GM19395 (cell line): ENCODE measurements around the gene RAB27A.
"Not testable (repeated sequence)": the region's sequence is repeated elsewhere in the genome, so short reads cannot be mapped to it uniquely, and the experiment has no call there.

Experiments used
- ATAC-seq: cut with Tn5 transposase; IDR thresholded peaks from one replicate; pipeline ENCODE4 v1.9.1; 2021; ENCODE audit warnings: mild to moderate bottlenecking, moderate library complexity; ENCODE audit not compliant: unreplicated experiment

The RAB27A gene

GRCh38 chr15:55289746-55290527, at the start of gene RAB27A:
Gene RAB27A, minus strand, starts transcription at chr15:55289813. Its CDS starts 54,879 bp downstream, at chr15:55234934.
- ATAC-seq, result peak; percentile 72

GRCh38 chr15:55337160-55337559, 47.5 kb upstream of the RAB27A start:
- ATAC-seq, result no peak

GRCh38 chr15:55334997-55335396, 45.4 kb upstream of the RAB27A start:
- no peak for ATAC-seq

- ATAC-seq, result no peak
Measured at GRCh38 chr15:55334371-55334770, 44.8 kb upstream of the RAB27A start.

- ATAC-seq, result no peak
Measured at GRCh38 chr15:55327387-55327786, 37.8 kb upstream of the RAB27A start.

GRCh38 chr15:55322467-55322866, 32.9 kb upstream of the RAB27A start:
- ATAC-seq, result no peak

- ATAC-seq, result no peak
Measured at GRCh38 chr15:55320963-55321362, 31.4 kb upstream of the RAB27A start.

- no peak for ATAC-seq
Measured at GRCh38 chr15:55320238-55320550, 30.6 kb upstream of the RAB27A start.

GRCh38 chr15:55319537-55320237, 30.1 kb upstream of the RAB27A start:
- peak; percentile 46 for ATAC-seq

- ATAC-seq, result peak; percentile 92
Measured at GRCh38 chr15:55318588-55319494, 29.2 kb upstream of the RAB27A start, which contains the start of the genes PIGB and PIGBOS1. Gene PIGB, plus strand, starts transcription at chr15:55319222. Its CDS starts 29 bp downstream, at chr15:55319251. Gene PIGBOS1, minus strand, starts transcription at chr15:55319123. Its CDS starts 1,331 bp downstream, at chr15:55317792.

- not testable (repeated sequence) for ATAC-seq
Measured at GRCh38 chr15:55302801-55303200, 13.2 kb upstream of the RAB27A start.

- ATAC-seq, result no peak
Measured at GRCh38 chr15:55297315-55297714, 7.7 kb upstream of the RAB27A start.

- peak; percentile 82 for ATAC-seq
Measured at GRCh38 chr15:55290528-55291057, 980 bp upstream of the RAB27A start.

- ATAC-seq, result peak; percentile 43
Measured at GRCh38 chr15:55289011-55289745, 435 bp downstream of the RAB27A start.

GRCh38 chr15:55288006-55288717, 1.5 kb downstream of the RAB27A start:
- ATAC-seq, result no peak

GRCh38 chr15:55286442-55287189, 3.0 kb downstream of the RAB27A start:
- ATAC-seq, result not testable (repeated sequence)

GRCh38 chr15:55284426-55284825, 5.2 kb downstream of the RAB27A start:
- ATAC-seq, result no peak

- no peak for ATAC-seq
Measured at GRCh38 chr15:55283379-55284147, 6.0 kb downstream of the RAB27A start.
